HG02610 (cell line): ENCODE measurements around the gene ZNF260.
A peak's percentile ranks its signal among the peaks of the same experiment; 100 is the strongest.
"Not testable (repeated sequence)": the region's sequence is repeated elsewhere in the genome, so short reads cannot be mapped to it uniquely, and the experiment has no call there.

Experiments used
- ATAC-seq: cut with Tn5 transposase; IDR thresholded peaks from one replicate; pipeline ENCODE4 v1.9.1; 2021; ENCODE audit warnings: mild to moderate bottlenecking, moderate library complexity; ENCODE audit not compliant: unreplicated experiment

The ZNF260 gene

DNA sequence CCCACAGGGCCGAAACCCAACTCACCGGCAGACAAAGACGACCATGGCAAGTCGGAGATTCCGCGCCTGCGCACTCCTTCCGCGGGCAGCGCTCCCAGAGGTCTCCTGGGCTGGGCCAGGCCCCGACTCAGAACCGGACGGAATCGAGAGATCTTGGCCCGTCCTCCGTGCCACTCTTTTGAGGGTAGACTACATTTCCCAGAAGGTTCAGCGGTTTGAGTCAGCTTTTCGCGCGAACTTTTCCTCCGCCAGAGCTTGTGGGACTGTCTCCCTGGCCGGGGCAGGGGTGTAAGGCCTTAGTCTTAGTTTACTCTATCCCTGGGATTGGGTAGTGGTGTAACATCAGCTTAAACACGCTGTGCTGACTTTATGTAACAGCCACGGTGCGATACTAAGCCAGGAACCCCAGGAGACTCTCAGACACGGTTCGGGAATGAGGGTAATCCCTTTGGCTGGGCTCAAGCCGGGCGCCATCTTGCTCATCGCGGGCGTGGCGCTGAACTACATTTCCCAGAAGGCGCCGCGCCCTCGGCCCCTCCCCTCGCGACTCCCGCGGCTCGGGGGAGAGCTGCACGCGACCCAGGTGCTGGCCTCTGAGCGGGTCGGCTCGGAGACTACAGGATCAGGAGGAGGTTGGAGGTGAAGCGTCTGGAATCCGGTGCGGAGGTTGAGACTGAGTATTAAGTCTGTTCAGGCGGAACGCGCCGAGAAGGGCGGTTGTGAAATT lies at the start of gene ZNF260:
ZNF260 (minus strand) TSS at position 78 of the 727 bp plus-strand sequence. CDS start 13,033 bp downstream, outside the sequence.
- peak; percentile 87 for ATAC-seq

DNA sequence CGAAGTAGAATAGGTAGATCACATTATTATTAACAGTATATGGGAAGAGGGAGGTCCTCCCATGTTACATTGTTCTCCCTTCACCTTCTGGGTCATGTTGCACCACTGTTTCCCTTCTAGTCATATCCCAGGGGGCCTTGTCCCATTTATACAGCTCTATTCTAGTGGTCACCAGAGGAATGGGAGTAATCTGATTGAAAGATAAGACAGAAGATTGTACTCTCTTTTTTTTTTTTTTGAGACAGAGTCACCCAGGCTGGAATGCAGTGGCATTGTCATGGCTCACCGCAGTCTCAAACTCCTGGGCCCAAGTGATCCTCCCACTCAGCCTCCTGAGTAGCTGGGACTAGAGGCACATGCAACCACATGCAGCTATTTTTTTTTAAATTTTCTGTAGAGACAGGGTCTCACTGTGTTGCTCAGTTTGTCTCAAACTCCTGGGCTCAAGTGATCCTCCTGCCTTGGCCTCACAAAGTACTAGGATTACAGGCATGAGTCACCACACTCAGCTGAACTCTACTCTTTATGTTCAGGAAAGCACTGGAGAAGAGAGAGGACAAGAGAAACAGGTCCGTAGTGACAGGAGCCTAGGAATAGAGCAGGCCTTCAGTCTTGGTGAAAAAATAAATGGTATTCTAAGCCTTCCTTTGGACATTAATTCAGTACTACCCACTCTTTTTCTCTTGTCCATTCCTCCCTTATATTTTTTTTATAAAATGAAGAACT lies 49.4 kb upstream of the ZNF260 start:
- no peak for ATAC-seq

DNA sequence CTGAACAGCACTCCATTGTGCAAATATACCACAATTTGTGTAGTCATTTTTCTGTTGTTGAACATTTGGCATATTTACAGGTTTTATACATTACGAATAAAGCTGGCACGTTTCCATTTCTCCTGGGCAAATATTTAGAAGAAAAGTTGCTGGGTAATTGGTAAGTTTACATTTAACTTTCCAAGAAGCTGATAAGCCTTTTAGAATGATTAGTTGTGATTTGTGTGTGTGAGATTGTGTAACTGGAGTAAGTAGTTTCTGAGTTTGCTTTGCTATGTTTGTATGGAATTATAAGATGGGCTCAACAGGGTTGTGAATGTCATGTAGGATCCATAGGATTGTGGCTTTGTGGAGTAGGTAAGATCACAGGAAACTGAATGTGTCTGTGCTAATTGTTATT lies 46.7 kb upstream of the ZNF260 start:
- ATAC-seq, result no peak

DNA sequence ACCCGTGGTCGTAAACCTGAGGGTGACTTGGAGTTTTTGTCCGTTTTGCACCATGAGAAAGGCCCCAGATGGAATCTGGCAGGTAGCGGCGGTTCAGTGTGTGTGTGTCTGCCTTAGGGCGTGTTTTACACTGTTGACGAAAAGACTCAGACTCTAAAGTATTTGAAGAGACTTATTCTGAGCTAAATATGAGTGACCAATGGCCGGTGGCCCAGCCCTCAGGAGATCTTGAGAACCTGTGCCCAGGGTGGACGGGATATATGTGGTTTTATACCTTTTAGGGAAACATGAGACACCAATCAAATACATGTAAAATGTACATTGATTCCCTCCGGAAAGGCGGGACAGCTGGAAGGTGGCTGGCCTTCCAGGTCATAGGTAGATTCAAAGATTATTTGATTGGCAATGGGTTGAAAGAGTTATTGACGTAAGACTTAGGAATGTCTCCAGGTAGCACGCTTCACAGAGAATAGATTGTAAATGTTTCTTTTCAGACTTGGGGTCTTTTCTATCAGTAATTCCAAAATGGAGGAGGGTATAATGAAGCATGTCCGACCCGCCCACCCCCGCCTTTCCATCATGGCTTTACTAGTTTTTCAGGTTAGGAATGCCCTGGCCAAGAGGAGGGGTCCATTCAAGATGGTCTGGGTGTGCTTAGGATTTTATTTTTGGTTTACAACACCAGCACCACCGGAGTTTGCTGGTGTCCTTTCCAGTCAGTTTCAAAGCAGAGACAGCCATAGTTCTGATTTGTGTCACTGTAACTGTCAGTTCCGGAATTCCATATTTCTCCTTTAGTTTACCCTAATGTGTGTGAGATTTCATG lies 46.0 kb upstream of the ZNF260 start:
- ATAC-seq, result no peak

DNA sequence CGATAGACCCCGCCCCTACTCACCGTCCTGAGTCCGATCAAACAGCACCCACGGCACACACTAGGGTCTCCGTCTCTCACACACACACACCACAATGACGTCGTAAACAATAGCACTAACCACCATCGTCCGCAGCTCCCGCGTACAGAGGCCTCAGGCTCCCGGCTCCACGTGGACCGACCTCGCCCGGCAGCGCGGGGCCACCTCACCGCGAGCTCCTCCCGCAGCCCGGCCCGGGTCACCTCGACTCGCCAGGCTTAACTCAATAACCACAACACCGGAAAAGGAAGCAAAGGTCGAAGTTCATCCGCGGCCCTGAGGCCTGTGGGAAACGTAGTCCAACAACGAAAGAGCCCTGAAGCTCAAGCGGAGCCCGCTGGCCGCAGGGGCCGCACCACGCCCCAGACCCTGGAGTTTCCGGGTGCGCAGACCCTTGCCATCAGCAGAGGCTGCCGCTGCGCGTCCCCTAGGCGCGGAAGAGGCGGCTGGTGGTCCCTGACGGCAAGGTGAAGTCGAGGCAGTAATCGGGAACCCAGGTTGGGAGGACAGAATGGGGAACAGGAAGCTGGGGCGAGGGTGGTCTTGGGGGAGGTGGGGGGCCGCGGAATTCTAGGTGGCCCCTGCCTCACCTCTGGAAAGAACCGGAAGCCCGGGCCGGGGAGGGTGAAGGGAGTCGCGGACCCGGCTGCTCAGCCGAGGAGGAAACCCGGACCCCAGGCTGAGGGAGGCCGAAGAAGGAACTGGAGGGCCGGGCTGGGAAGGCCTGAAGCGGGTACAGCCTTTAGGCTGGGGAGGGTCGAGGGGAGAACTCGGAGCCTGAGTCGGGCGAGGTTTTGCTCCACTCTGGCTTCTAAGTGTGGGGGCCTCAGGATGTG lies 45.2 kb upstream of the ZNF260 start, which contains the start of gene ZNF529:
ZNF529 (minus strand) TSS at position 273 of the 875 bp plus-strand sequence. CDS start 946 bp downstream, outside the sequence.
- peak; percentile 92 for ATAC-seq

DNA sequence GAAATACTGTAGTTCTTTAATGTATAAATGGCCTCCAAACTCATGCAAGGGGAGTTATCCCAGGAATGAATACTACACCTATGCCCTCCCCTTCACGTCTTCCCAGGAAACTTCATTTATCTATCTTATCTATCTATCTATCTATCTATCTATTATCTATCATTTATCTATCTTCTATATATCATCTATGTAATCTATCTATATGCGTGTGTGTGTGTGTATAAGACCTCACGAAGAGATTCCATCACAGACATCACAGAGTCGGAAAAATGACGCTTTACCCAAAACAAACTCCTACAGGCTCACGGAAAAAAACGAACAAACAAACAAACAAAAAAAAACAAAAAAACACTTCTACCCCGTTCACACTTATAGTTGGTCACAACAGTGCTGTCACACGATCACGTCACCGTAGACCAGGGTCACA lies 44.5 kb upstream of the ZNF260 start:
- no peak for ATAC-seq

DNA sequence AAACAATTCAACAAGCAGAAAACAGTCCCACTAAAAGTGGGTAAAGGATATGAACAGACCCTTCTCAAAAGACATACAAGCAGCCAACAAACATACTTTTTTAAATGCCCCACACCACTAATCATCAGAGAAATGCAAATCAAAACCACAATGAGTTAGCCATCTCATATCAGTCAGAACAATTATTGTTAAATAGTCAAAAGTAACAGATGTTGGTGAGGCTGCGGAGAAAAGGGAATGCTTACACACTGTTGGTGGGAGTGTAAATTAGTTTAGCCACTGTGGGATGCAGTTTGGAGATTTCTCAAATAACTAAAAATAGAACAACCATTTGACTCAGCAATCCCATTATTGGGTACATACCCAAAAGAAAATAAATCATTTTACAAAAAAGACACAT lies 36.3 kb upstream of the ZNF260 start:
- no peak for ATAC-seq

DNA sequence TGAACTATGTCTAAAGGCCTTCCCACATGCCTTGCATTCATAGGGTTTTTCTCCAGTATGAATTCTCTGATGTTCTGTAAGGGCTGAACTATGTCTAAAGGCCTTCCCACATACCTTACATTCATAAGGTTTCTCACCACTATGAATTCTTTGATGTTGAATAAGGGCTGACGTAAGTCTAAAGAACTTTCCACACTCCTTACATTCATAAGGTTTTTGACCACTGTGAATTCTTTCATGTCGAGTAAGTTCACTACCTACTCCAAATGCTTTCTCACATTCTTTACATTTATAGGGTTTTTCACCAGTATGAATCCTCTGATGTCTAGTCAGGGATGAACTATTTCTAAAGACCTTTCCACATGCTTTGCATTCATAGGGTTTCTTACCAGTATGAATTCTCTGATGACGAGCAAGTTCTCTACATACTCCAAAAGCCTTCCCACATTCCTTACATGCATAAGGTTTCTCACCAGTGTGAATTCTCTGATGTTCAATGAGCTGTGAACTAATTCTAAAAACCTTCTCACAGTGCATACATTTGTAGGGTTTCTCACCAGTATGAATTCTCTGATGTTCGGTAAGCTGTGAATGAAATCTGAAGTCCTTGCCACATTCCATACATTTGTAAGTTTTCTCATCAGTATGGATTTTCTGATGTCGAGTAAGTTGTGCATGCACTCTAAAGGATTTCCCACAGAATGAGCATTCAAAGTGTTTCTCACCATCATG lies 19.1 kb upstream of the ZNF260 start:
- no peak for ATAC-seq

DNA sequence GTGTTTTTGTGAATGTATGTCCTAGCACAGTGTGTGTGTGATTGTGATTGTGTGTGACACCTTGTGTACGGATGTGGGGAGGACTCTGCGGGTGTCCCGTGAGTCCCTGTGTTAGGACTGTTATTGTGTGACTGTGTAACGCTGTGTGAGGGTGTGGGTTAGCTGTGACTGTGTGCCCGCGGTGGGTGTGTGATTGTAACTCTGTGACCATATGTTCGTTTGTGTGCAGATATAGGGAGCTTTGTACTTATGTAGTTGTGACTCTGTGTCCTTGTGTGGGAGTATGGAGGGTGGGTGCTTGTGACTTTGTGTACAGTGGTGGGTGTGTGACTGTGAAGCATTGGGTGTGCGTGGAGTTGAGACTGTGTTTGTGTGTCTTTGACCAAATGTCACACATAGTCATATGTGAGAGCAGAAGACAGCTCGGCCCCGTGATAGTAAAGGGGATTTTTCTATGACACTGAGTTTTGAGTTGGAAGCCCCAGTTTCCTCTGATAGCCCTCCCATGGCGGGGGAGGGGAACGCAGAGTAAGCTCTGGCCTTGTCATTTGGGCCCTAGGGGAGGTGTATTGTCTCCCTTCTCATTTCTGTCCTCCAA lies 949 bp upstream of the ZNF260 start:
- peak; percentile 10 for ATAC-seq

DNA sequence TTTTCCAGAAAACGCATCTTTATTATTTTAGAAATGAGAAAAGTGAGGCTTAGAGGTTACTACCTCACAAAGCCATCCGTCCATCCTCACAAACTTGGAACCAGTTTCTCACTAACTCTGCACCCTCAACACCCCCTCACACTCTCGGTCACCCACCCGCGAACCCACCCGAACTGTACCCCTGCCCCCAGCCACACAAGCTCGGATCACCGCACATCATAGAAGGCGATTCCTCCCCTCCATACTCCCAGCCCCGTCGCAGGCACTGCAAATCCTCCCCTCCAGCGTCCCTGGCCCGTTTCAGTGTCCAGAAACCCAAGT lies 238 bp downstream of the ZNF260 start:
- ATAC-seq, result no peak

DNA sequence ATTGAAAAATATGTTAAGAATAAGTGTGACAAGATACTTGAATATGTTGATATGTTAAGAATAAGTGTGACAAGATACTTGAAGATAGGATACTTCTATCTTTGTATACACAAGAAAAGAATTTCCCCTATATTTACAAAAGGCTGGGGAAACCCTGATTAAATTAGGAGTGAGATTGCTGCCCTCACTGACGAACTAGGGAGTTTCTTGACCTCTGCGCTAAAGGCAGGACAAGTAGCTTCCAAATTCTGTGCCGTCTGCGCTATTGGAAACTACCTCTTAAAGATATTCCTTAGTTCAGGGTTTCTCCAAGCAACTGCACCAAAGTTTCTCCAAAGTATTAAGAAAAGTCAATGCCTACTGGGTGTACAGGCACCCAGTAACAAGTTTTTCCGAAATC lies 730 bp downstream of the ZNF260 start:
- no peak for ATAC-seq

DNA sequence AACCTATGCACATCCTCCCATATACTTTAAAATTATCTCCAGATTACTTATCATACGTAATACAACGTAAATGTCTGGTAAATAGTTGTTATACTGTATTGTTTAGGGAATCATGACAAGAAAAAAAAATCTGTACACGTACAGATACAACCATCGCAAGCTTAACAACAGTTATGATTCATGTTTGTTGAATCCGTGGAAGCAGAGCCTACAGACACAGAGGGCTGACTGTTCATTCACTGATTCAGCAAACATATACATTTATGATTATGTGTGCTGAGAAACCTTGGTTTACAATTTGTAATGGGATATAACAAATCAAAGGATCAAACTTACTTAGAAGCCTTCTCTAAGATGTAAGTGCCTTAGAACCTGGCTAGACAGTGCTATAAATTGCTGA lies 1.5 kb downstream of the ZNF260 start:
- no peak for ATAC-seq

DNA sequence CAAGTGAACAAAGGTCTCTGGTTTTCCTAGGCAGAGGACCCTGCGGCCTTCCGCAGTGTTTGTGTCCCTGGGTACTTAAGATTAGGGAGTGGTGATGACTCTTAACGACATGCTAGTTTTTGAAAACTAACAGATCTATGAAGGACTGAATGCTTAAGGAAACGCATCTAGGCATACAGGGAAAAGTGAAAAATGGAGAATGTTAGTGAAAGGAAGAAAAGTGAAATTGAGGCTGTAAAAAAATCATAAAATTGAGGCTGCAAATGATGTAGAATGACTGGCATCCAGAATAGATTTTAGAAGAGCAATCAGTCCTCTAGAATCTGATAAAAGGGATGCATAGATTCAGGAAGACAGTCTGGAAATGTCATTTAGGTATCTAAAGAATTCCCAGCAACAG lies 3.5 kb downstream of the ZNF260 start:
- no peak for ATAC-seq

DNA sequence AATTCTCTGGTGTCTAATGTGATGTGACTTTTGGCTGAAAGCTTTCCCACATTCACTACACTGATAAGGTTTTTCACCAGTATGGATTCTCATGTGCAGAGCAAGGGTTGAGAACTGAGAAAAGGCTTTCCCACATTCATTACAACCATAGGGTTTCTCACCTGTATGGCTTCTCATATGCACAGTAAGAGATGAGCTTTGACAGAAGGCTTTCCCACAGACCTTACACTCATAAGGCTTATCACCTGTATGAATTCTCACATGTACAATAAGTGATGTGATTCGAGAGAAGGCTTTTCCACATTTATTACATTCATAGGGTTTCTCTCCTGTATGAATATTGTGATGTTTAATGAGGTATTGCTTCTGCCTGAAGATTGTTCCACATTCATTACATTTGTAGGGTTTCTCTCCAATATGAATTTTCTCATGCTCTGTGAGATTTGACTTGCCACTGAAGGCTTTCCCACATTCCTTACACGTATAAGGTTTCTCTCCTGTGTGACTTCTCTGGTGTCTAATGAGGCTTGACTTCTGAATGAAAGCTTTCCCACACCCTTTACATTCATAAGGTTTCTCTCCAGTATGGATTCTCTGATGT lies 14.0 kb downstream of the ZNF260 start:
- no peak for ATAC-seq

DNA sequence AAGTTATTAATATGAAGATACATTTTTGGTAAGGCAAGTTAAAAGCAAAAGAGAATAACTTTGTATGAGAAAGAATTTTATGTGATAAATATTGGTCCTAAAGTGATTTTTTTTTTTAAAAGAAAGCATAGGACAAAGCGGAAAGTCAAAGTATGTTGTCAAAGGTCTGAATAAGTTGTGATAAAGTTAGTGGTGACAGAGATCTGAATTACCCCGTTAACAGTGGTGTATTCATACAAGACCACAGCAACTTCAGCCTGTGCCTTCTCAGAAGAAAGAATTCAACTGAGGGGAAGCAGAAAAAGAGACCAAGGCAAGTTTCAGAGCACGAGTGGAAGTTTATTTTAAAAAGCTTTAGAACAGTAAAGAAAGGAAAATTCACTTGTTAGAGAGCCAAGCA lies 19.7 kb downstream of the ZNF260 start:
- no peak for ATAC-seq

DNA sequence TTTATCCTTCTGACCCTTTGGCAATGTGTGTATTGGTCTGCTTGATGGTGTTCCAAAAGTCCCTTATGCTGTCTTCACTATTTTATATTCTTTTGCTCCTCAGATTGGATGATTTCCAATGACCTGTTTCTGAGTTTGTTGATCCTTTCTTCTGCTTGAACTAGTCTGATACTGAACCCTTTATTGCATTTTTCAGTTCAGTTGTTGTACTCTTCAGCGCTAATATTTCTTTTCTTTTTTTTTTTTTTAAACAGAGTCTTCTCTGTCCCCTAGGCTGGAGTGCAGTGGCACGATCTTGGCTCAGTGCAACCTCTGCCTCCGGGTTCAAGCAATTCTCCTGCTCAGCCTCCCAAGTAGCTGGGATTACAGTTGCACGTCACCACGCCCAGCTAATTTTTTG lies 26.1 kb downstream of the ZNF260 start:
- ATAC-seq, result no peak

DNA sequence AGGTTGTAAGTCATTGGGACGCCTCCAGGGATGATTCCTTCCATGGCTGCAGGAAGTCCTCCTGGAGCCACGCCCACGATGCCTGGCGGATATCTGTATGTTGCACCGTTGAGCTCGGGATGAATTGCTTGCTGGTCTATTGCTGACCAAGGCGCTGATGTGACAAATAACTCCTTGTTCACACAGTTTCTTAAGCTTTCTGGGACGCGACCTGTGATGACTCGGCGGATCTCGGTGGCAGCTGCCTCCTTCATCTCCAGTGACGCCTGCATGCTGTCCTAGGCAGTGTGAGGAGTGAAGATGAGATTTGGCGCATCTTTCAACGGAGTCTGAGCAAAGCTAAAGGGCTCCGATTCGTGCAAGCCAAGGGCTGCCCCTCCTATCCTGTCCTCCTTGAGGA lies 31.1 kb downstream of the ZNF260 start:
- no peak for ATAC-seq

DNA sequence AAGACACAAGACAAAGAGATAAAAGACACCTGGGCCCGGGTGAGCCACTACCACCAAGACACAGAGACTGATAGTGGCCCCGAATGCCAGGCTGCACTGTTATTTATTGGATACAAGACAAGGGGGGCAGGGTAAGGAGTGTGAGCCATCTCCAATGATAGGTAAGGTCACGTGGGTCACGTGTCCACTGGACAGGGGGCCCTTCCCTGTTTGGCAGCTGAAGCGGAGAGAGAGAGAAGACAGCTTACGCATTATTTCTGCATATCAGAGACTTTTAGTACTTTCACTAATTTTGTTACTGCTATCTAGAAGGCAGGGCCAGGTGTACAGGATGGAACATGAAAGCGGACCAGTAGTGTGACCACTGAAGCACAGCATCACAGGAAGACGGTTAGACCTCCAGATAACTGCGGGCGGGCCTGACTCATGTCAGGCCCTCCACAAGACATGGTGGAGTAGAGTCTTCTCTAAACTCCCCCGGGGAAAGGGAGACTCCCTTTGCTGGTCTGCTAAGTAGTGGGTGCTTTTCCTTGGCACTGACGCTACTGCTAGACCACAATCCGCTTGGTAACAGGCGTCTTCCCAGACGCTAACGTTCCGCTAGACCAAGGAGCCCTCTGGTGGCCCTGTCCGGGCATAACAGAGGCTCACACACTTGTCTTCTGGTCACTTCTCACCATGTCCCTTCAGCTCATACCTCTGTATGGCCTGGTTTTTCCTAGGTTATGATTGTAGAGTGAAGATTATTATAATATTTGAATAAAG lies 35.2 kb downstream of the ZNF260 start:
- not testable (repeated sequence) for ATAC-seq
